GM18907 (cell line): ENCODE results near the gene QARS1.

Source experiments
- ATAC-seq: cut with Tn5 transposase; IDR thresholded peaks from one replicate; pipeline ENCODE4 v1.9.1; 2021; ENCODE audit warnings: mild to moderate bottlenecking, moderate library complexity; ENCODE audit not compliant: unreplicated experiment

The QARS1 gene

GRCh38 chr3:49120438-49121131, 16.0 kb upstream of the QARS1 start, which contains the start of gene USP19:
Gene USP19 (minus strand): TSS chr3:49120823. CDS start chr3:49119145, 1,678 bp downstream.
- ATAC-seq = peak; percentile 82

DNA sequence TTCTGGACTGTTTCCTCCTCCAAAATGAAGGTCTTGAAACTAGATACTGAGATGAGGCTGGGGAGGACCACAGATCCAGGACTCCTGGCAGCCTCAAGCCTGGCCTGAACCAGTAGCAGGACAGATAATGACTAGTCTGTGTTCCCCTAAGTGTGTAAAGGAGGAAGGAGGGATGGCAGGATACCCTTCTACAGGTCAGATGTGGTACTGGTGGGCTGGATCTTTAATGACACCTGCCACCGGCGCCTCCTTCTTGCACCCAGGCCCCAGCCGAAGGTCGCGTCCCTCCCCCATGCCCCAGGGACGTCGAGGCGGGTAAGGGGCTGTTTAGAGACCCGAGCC, 15.5 kb upstream of the QARS1 start:
- ATAC-seq = peak; percentile 1

- no peak for ATAC-seq
Measured at GRCh38 chr3:49119439-49119838, 14.9 kb upstream of the QARS1 start.

DNA sequence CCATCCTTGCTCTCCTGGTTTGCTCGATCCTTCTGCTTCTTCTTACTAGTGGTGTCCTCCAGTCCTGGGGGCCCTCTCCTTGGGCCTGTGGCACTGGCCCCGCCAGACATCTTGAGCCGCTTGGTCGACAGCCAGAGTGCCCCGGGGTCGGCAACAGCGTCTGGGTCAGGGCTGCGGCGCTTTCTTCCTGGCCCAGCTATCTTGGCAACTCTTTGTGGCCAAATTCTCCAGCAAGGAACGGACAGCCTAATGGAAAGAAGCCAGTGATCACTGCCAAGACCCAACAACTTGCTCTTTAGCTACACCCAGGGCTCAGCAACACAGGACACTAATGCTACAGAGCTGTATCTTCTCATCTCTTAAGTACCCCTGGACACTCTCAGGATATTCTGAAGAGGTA, 14.5 kb upstream of the QARS1 start:
- no peak for ATAC-seq

DNA sequence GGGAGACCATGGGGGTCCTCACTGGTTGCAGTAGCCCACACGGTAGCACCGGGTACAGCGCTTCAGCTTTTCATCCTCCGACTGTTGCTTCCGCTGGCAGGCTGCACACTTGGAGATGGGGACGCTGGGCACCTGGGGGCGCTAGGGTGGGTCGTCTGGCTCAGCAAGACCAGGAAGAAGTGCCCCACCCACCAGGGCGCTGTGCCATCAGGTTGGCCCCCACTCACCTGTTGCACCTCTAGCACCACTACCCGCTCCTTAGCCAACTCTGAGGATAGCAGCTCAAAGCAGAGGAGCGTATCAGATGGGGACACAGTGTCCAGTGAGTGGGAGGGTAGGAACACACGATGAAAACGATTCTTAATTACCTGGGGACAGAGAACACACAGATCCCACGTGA, 7.7 kb upstream of the QARS1 start:
- no peak for ATAC-seq

DNA sequence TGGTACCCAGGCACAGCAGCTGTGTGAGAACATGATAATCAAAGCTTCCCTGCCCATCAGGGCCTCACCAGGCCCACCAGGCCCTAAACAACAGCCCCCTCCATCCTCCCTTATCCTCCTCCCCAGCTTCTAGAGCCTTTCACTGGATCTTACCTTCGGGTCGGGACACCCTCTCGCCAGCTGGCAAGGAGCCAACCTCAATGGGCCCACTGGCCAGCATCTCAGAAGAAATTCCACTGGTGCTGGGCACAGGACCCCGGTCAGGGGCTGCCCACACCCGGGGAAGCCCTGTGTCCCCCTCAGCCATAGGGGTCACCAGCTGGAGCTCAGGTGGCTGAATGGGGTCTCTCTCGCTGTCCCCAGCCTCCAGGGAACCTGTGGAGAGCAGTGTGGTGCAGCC, 6.8 kb upstream of the QARS1 start:
- no peak for ATAC-seq

- no peak for ATAC-seq
Measured at GRCh38 chr3:49110780-49111179, 6.2 kb upstream of the QARS1 start.

- no peak for ATAC-seq
Measured at GRCh38 chr3:49108346-49108745, 3.8 kb upstream of the QARS1 start.

- ATAC-seq = no peak
Measured at GRCh38 chr3:49104052-49104426, 518 bp downstream of the QARS1 start.

DNA sequence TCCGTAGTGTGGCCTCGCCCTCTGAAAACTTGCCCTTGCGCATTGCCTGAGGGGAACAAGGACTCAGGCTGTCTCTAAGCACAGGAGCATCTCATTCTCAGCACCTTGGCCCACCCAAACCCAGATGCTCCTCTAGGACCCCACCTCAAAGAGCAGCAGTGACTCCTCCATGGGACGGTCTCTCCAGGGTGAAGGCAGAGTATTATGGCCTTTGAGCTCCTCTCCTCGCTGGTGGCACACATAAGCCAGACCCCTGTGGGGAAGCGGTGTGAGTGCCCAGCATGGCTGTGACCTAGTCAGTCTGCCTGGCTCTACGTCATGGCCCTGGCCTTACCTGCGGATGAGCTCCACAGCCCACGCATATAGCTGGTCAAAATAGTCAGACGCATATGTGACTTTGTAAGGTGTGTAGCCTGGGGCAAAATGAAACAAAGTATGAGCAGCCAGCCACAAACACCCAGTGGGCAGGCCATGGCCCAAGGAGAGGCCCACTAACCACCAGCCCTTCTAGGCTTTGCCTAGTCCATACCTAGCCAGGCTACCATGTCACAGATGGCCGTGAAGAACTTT, 4.4 kb downstream of the QARS1 start:
- ATAC-seq = no peak

DNA sequence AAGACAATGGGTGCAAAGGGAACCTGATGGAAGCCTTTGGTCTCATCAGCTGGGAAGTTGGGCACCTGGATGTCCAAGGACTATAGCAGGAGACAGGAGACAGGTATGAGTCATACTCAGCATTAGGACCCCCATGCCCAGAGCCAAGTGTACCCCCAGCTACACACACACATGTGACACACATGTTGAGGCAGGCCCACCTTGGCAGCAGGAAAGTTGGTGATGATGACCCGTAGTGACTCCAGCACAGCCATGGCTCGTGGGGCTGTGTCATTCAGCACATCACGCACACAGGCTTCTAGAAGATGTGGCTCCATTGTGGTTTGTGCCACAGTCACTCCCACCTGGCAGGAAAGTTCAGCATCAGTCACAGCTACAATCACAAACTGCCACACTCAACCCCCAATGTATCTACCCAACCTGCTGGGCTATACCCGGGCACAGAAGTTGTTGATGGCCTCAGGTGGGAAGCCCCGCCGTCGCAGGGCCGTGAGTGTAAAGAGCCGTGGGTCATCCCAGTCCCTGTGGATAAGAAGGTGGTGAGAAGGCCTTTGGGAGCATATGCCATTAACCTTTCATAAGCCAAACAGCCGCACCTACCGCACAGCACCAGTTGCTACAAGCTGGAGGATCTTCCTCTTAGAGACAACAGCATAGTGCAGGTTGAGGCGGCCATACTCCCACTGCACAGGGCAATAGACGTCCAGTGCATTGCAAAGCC, 5.5 kb downstream of the QARS1 start:
- no peak for ATAC-seq

GRCh38 chr3:49098429-49098828, 6.1 kb downstream of the QARS1 start:
- no peak for ATAC-seq

DNA sequence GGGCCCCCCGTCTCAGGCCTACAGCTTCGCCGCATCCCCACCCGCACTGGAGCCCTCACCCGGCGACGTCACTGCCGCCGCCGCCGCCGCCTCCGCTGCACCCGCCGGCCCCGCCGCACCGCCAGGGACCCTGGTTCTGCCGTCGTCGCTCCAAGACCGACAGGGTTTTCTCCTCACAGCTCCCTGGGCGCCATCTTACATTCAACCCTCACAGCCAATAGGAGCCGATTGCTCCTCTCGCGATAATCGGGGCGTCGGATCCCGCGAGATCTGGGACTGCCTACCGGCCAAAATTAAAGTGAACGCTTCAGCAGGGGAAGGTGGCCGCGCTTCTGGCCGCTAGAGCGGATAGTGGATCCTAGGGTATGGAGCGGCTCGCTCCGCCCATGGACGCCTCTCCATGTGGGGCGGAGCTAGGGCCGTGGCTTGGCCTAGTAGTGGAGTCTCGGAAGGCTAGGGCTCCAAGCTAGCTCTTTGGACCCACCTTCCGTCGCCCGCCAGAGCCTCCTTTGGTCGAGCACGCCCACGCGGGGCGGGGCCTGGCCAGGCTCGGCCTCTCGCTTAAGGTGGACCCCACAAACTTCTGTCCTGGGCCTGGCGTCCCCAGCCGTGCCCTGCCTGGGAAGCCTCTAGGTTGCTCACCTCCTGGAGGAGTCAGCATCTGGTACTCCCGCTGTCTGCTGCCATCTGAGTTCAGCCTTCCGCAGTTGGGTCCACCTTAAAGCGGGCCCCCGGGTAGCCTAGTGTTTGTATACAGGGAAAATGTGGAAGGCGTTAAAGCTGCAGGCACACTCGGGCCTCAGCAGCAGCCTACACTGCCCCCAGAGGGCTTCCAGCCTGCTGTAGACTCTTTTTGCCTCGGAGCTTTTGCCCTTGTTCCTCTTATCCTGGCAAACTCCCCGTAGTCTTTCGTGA, 10.4 kb downstream of the QARS1 start, which contains the start of gene QRICH1:
Gene QRICH1, minus strand, starts transcription at position 219 of the 915 bp plus-strand sequence. CDS start 17,054 bp downstream, outside the sequence.
- ATAC-seq = peak; percentile 79

- peak; percentile 41 for ATAC-seq
Measured at GRCh38 chr3:49092938-49093852, 11.4 kb downstream of the QARS1 start.

- no peak for ATAC-seq
Measured at GRCh38 chr3:49081429-49081828, 23.1 kb downstream of the QARS1 start.

- ATAC-seq = no peak
Measured at GRCh38 chr3:49079270-49079669, 25.3 kb downstream of the QARS1 start.

DNA sequence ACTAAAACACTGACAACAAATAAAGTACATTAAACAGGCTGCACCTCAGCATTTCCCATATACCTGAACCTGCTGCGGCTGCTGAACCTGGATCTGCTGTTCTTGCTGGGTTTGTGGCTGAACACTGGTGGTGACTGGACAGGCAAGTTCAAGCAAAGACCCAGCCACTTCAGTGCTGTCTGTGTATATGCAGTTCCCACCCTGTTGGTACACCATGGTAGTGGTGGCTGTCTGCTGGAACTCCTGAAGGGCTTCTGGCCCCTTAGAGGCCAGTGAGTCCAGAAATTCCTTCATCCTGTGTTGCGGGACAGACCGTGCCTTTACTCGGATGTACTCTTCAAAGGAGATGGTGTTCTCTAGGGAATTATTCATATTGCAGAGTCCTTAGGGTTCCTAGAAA, 27.9 kb downstream of the QARS1 start:
- ATAC-seq = no peak

GRCh38 chr3:49076116-49076515, 28.4 kb downstream of the QARS1 start:
- ATAC-seq = no peak

- no peak for ATAC-seq
Measured at GRCh38 chr3:49058011-49058410, 46.5 kb downstream of the QARS1 start.

GRCh38 chr3:49057268-49057667, 47.3 kb downstream of the QARS1 start:
- ATAC-seq = no peak
